GM12864 (cell line): ENCODE data around the gene RBPJL.

Experiments used
- DNase-seq: peaks from one replicate; pipeline ENCODE4 v3.0.0-alpha.2; 2011; ENCODE audit warnings: low read depth
- H3K4me3 ChIP-seq: 2 replicates; pipeline ENCODE4 v1.5.1; 2011; ENCODE audit warnings: mild to moderate bottlenecking, low read depth, low read length, control low read depth
- CTCF ChIP-seq: IDR thresholded peaks from 2 replicates; pipeline ENCODE4 v1.5.1; 2011; ENCODE audit warnings: low read depth, mild to moderate bottlenecking, moderate library complexity, low read length, control low read depth, inconsistent platforms; ENCODE audit errors: missing control alignments

Gene RBPJL

GRCh38 chr20:45316150-45317080 lies 9.8 kb downstream of the RBPJL start:
- no peak overlapping the region for H3K4me3 ChIP-seq
- no peak for TF ChIP-seq CTCF
- DNase-seq, result no peak

GRCh38 chr20:45317826-45318225 lies 11.2 kb downstream of the RBPJL start:
- no peak for TF ChIP-seq CTCF
- DNase-seq, result no peak
- H3K4me3 ChIP-seq, result no peak overlapping the region

GRCh38 chr20:45318386-45318939 lies 11.8 kb downstream of the RBPJL start:
- TF ChIP-seq CTCF, result no peak
- no peak for DNase-seq
- no peak overlapping the region for H3K4me3 ChIP-seq

GRCh38 chr20:45318948-45319347 lies 12.3 kb downstream of the RBPJL start:
- TF ChIP-seq CTCF, result no peak
- no peak overlapping the region for H3K4me3 ChIP-seq
- no peak for DNase-seq

- no peak overlapping the region for H3K4me3 ChIP-seq
- no peak for TF ChIP-seq CTCF
- peak; percentile 56 for DNase-seq
Observed at GRCh38 chr20:45320948-45321595, 14.4 kb downstream of the RBPJL start.

GRCh38 chr20:45322952-45323383 lies 16.3 kb downstream of the RBPJL start:
- TF ChIP-seq CTCF, result peak; percentile 25
- no peak for DNase-seq
- no peak overlapping the region for H3K4me3 ChIP-seq
